ENCODE results near the gene UGT1A8.
"Not testable (repeated sequence)": the region's sequence is repeated elsewhere in the genome, so short reads cannot be mapped to it uniquely, and the experiment has no call there.

Gene UGT1A8

DNA sequence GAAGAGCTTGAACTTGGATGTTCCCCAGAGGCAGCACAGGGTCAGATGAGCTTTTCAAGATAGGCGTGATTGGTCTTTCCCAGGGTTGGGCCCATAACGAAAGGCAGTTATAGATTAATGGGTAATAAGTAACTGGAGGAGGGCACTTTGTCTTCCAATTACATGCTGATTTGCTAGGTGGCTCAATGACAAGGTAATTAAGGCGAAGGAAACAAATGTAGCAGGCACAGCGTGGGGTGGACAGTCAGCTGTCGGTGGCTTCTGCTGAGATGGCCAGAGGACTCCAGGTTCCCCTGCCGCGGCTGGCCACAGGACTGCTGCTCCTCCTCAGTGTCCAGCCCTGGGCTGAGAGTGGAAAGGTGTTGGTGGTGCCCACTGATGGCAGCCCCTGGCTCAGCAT lies 101.1 kb downstream of the UGT1A8 start, which contains the start of gene UGT1A4:
Gene UGT1A4 (plus strand): TSS at position 185 of the 400 bp plus-strand sequence. CDS start 85 bp downstream, at position 270.
- DNase-seq (ENCODE audit: low read depth) = no peak

DNA sequence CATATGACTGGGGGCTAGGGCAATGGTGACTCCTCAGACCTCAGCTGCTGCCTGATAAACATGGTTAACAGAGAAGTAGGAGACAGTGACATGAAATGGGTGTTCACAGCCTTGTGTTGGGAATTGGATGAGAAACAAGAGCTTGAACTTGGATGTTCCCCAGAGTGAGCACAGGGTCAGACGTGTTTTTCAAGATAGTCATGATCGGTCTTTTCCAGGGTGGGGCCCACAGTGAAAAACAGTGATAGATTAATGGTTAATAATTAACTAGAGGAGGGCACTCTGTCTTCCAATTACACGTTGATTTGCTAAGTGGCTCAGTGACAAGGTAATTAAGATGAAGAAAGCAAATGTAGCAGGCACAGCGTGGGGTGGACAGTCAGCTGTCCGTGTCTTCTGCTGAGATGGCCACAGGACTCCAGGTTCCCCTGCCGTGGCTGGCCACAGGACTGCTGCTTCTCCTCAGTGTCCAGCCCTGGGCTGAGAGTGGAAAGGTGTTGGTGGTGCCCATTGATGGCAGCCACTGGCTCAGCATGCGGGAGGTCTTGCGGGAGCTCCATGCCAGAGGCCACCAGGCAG lies 111.4 kb downstream of the UGT1A8 start, which contains the start of gene UGT1A3:
Gene UGT1A3 (plus strand): TSS at position 320 of the 579 bp plus-strand sequence. CDS start 85 bp downstream, at position 405.
- DNase-seq (ENCODE audit: low read depth) = no peak

DNA sequence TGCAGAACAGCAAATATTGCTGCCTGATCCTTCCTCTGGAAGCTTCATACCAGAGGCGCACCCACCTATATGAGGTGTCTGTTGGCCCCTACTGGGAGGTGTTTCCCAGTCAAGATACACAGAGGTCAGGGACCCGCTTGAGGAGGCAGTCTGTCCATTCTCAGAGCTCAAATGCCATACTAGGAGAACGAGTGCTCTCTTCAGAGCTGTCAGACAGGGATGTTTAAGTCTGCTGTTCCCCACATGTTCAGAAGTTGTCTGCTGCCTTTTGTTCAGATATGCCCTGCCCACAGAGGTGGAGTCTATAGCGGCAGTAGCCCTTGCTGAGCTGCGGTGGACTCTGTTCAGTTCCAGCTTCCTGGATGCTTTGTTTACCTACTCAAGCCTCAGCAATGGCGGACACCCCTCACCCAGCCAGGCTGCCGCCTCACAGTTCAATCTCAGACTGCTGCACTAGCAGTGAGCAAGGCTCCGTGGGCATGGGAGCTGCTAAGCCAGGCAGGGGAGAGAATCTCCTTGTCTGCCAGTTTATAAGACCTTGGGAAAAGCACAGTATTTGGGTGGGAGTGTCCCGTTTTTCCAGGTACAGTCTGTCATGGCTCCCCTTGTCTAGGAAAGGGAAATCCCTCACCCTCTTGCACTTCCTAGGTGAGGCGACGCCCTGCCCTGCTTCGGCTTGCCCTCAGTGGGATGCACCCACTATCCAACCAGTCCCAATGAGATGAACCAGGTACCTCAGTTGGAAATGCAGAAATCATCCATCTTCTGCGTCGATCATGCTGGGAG lies 119.6 kb downstream of the UGT1A8 start:
- DNase-seq (ENCODE audit: low read depth) = not testable (repeated sequence)

DNA sequence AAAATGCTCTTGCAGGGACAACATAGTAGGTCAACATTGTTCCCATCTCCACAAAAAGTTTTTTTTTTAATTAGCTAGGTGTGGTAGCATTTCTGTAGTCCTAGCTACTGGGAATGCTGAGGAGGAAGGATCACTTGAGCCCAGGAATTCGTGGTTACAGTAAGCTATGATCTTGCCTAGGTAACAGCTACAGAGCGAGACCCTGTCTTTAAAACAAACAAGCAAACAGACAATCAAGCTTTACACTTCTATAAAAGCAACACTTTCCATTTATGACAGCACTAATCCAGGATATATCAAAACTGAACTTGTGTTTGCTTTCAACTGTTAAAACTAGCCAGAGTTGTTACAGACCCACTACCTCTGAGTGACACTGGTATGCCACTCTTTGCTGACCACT lies 123.4 kb downstream of the UGT1A8 start:
- no peak for DNase-seq (ENCODE audit: low read depth)

DNA sequence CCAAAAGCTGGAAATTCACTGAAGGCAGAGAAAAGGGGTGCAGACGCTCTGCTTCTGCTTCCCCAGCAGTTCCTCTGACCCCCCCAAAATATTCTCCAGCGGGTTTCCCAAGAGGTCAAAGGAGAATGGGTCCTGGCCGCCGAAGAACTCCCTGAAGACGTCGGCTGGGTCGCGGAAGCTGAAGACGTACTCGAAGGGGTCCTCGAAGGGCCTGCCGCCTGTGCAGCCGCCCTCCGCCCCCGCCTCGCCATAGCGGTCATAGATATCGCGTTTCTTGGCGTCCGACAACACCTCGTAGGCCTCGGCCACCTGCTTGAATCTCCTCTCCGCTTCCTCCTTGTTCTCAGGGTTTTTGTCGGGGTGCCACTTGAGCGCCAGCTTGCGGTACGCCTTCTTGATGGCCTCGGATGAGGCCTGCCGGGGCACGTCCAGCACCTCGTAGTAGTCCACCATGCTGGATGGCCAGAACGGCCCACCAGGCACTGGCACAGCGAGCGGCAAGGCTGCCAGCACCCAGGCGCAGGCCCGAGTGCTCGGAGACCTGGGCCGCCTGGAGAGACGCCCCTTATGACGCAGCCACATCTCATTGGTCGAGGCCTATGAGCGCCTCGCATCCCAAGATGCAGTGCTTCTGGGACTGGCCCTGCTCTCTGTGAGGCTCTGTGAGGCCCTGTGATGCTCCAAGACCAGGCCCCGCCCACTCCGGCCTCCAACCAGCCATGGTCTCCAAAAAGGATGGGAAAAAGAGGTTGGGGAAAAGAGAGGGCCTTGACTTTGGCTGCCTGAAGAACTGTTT lies 126.2 kb downstream of the UGT1A8 start:
- no peak for DNase-seq (ENCODE audit: low read depth)

DNA sequence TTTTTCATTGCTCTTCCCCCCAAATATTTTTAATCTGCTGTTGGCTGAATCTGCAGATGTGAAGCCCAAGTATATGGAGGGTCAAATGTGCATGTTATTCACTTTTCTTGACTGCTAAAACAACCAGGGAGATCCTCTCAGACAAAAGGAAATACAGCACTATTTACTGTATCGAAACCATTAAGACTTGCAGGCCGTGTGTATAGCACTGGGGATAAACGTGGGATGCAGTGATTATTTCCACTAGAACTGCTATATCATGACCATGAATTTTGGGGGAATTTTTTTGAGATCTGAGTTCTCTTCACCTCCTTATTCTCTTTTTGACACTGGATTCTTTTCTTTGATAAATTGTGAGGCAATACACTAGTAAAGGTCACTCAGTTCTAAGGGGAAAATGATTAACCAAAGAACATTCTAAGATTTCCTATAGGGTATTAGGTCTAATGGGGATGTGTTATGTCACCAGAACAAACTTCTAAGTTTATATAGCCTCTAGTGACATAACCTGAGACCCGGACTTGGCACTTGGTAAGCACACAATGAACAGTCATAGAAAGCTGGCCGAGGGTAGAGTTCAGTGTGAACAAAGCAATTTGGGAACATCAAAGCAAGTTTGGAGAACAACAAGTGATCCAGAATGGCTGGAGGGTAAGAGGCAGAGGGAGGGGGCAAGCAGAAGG lies 127.8 kb downstream of the UGT1A8 start:
- DNase-seq (ENCODE audit: low read depth) = no peak

DNA sequence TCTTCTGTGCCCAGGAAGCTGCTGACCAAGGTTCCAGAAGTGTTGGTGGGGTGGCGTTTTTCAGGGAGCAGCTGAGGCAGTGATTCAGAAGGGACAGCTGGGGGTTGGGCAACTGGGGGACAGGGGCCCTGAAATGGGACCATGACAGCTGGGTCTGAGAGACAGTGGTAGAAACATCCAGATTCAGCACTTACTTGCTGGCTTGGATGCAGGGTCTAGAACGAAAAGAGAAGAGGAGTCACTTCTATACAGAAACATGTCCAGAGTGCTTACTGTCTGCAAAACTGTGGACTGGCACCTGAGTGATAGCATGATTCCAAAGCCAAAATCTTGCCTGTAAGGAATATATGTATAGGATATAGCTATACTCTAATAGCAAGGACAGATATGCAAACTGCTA lies 128.4 kb downstream of the UGT1A8 start:
- DNase-seq (ENCODE audit: low read depth) = not testable (repeated sequence)

DNA sequence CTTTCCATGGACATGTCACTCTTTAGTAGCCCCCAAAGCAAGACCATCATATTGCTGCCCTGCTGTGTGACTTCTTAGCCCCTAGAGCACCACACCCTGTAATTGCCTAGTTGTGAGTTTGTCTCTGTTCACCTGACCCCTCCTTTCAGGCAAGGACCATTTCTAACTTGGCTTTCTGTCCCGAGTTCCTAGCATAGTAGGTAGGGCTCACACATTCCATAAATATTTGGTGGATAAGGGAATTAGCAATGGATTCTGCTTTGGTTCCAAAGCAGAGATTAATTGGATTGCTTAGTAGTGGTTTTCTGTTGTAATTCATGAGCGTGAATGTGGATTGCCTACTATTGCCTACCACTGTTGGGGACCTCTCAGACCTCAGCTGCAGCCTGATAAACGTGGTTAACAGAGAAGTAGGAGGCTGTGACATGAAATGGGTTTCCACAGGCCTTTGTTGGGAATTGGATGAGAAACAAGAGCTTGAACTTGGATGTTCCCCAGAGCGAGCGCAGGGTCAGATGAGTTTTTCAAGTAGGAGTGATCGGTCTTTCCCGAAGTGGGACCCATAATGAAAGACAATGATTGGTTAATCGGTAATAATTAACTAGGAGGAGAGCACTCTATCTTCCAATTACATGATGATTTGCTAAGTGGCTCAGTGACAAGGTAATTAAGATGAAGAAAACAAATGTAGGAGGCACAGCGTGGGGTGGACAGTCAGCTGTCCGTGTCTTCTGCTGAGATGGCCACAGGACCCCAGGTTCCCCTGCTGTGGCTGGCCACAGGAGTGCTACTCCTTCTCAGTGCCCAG lies 129.2 kb downstream of the UGT1A8 start:
- no peak for DNase-seq (ENCODE audit: low read depth)

DNA sequence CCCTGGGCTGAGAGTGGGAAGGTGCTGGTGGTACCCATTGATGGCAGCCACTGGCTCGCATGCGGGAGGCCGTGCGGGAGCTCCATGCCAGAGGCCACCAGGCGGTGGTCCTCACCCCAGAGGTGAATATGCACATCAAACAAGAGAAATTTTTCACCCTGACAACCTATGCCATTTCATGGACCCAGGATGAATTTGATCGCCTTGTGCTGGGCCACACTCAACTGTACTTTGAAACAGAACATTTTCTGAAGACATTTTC lies 129.8 kb downstream of the UGT1A8 start:
- no peak for DNase-seq (ENCODE audit: low read depth)

DNA sequence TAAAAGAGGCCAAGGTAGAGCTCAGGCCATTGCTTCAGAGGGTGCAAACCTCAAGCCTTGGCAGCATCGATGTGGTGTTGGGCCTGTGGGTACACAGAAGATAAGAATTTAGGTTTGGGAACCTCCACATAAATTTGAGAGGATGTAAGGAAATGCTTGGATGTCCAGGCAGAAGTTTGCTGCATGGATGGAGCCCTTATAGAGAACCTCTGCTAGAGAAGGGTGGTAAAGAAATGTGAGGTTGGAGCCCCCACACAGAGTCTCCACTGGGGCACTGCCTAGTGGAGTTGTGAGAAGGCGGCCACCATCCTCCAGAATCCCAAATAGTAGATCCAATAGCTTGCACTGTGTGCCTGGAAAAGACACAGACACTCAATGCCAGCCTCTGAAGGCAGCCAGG lies 133.3 kb downstream of the UGT1A8 start:
- DNase-seq (ENCODE audit: low read depth) = not testable (repeated sequence)

DNA sequence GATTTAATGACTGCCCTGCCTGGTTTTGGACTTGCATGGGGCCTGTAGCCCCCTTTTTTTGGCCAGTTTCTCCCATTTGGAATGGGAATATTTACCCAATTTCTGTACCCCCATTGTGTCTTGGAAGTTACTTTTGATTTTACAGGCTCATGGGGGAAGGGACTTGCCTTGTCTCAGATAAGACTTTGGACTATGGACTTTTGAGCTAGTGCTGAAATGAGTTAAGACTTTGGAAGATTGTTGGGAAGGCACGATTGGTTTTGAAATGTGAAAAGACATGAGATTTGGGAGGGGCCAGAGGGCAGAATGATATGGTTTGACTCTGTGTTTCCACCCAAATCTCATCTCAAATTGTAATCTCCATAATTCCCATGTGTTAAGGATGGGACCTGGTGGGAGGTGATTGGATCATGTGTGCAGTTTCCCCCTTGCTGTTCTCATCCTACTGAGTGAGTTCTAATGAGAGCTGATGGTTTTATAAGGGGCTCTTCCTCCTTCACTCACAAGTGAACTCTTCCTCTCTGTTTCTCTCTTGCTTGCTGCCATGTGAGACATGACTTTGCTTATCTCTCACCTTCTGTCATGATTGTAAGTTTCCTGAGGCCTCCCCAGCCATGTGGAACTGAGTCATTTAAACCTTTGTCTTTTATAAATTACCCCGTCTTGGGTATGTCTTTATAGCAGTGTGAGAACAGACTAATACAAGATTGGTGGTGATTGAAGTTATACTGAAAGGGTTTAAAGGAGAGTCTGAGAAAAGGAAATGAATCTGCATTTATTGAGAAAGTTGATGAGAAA lies 134.0 kb downstream of the UGT1A8 start:
- DNase-seq (ENCODE audit: low read depth) = not testable (repeated sequence)

DNA sequence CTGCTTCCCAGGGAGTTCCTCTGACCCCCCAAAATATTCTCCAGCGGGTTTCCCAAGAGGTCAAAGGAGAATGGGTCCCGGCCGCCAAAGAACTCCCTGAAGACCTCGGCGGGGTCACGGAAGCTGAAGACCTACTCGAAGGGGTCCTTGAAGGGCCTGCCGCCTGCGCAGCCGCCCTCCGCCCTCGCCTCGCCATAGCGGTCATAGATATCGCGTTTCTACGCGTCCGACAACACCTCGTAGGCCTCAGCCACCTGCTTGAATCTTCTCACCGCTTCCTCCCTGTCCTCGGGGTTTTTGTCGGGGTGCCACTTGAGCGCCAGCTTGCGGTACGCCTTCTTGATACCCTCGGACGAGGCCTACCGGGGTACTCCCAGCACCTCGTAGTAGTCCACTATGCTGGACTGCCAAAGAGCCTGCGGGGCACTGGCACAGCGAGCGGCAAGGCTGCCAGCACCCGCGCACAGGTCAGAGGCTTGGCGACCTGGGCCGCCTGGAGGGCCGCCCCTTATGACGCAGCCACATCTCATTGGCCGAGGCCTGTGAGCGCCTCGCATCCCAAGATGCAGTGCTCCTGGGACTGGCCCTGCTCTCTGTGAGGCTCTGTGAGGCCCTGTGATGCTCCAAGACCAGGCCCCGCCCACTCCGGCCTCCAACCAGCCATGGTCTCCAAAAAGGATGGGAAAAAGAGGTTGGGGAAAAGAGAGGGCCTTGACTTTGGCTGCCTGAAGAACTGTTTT lies 137.6 kb downstream of the UGT1A8 start:
- no peak for DNase-seq (ENCODE audit: low read depth)

DNA sequence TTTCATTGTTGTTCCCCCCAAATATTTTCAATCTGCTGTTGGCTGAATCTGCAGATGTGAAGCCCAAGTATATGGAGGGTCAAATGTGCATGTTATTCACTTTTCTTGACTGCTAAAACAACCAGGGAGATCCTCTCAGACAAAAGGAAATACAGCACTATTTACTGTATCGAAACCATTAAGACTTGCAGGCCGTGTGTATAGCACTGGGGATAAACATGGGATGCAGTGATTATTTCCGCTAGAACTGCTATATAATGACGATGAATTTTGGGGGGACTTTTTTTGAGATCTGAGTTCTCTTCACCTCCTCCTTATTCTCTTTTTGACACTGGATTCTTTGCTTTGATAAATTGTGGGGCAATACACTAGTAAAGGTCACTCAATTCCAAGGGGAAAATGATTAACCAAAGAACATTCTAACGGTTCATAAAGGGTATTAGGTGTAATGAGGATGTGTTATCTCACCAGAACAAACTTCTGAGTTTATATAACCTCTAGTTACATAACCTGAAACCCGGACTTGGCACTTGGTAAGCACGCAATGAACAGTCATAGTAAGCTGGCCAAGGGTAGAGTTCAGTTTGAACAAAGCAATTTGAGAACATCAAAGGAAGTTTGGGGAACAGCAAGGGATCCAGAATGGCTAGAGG lies 139.1 kb downstream of the UGT1A8 start:
- no peak for DNase-seq (ENCODE audit: low read depth)

DNA sequence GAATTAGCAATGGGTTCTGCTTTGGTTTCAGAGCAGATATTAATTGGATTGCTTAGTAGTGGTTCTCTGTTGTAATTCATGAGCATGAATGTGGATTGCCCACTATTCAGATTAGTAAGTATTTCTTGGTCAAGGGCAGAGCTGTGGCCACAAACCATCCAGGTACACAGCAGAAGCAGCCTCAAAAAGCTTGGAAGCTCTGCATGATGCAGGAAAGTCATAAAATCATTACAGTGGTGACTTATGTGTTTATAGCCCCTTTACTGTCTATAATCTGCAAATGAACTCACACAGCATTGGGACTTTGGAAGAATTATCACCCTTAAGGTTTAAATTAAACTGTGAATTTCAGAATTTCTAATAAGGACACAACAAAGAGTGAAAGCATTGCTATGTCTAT lies 140.7 kb downstream of the UGT1A8 start:
- DNase-seq (ENCODE audit: low read depth) = no peak

DNA sequence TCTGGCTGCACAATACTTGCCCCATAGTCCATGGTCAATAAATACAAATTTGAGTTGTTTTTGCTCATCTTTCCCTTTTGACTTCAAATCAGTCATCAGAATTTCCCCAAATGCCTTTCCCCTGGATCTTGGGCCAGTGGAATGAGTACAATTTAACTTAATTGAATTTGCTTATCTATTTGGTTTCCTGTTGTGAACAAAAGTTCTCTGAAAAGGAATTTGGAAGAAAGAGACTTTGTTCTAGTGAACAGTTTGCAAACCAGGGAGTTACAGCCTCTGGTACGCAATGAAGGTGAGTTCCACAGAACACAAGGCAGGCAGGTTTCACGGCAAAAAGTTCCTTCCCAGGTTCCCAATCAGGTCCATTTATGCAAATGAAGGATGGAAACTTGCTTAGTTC lies 141.4 kb downstream of the UGT1A8 start:
- DNase-seq (ENCODE audit: low read depth) = no peak

DNA sequence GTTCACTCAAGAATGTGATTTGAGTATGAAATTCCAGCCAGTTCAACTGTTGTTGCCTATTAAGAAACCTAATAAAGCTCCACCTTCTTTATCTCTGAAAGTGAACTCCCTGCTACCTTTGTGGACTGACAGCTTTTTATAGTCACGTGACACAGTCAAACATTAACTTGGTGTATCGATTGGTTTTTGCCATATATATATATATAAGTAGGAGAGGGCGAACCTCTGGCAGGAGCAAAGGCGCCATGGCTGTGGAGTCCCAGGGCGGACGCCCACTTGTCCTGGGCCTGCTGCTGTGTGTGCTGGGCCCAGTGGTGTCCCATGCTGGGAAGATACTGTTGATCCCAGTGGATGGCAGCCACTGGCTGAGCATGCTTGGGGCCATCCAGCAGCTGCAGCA lies 142.6 kb downstream of the UGT1A8 start, which contains the start of gene UGT1A1:
Gene UGT1A1 (plus strand): TSS at position 228 of the 400 bp plus-strand sequence. CDS start 18 bp downstream, at position 246.
- no peak for DNase-seq (ENCODE audit: low read depth)

DNA sequence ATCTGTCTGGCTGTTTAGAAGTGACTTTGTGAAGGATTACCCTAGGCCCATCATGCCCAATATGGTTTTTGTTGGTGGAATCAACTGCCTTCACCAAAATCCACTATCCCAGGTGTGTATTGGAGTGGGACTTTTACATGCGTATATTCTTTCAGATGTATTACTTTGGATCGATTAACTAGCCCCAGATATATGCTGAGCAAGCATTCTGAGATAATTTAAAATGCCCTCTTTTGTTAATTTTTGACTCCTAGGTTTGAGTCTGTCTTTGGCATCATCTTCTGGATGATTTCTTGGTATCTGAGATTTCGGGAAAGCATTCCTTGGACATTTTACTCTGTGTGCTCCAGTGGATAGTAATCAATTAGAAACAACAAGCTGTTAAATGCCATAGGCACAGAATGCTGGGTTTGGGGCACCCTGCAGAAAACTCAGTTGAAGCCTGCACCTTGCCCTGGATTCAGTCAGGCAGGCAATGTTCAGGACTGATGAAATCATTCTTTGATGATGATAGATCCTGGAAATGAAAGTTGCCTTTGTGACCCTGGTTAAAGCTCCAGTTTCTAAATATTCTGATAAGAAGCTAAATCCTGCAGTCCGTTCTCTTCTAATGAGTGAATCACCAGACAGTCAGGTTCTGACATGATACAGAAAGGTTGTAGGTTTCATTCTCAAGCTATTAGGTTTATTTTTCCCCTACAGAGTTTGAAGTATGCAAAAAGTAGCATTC lies 143.8 kb downstream of the UGT1A8 start:
- DNase-seq (ENCODE audit: low read depth) = no peak

DNA sequence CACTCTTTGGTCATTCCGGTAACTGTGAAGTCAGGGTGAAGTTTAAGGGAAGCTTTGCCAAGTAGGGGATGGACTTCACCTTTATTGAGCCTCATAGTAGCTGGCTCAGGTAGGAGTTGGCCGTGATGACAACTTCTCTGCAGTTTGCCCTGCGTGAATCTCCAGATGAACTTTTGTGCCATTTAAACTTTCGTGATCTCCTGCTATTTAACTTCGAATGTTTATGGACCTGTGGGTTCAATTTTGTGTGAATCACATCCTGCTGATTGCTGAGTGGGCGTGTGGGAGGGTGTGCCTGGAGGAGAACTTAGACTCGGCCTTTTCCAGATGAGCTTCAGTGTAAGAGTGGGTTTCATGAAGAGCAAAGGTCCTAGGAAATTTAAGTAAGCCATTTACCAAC lies 146.8 kb downstream of the UGT1A8 start:
- DNase-seq (ENCODE audit: low read depth) = no peak

DNA sequence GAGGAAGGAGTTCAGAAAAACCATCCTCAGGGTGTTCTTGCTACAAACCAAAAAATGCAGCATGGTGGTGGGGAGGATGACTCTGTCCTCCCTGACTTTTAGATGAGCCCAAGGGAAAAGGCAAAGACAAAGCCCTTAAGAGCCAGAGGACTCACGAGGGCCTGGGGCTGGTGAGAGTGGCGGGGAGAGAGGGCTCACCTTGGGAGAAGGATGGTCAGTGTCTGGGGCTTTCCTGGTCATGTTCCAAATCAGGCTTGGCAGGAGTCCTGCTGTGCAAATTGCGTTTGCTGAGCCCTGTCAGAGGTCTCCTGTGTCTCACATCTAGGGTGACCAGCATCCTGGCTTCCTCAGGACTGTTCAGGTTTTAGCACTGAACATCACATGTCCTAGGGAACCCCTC lies 147.3 kb downstream of the UGT1A8 start:
- DNase-seq (ENCODE audit: low read depth) = no peak
